Measurements from ENCODE around the gene MRPS35. TPM values are rescaled to one million over a fixed set of nuclear protein-coding genes. Genes with fewer than 3 reads are reported as not detected.
"Not testable (repeated sequence)": the region's sequence is repeated elsewhere in the genome, so short reads cannot be mapped to it uniquely, and the experiment has no call there.

MRPS35 gene
- total and polyA plus RNA-seq, 2 experiments from 2014 or later = 58.1 to 58.7 TPM

DNA sequence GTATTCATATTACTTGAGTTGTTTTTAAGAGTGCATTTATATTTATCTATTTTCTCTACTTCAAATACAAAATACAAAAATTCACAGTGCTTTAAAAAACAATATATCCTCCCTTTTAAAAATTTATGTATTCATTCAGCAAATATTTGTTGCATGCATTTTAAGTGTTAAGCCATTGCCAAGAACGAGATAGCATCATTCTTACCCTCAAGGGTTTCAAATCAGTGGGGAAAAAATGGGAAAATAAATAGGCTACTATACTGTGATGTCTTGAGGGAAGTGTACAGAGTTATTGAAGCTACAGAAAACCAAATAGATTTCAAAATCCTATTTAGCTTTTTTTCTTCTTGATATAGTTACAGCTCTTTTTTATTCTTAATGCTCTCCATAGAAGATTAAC, 23.2 kb downstream of the MRPS35 start (continued):
- TF ChIP-seq CREB1 (CRISPR knock-in tag; IDR thresholded peaks at IDR 0.05; ENCODE audit: low read depth) (no peak), JUNB (IDR thresholded peaks at IDR 0.05; ENCODE audit: unreplicated experiment) (no peak)
- TF ChIP-seq, protein P1, sequence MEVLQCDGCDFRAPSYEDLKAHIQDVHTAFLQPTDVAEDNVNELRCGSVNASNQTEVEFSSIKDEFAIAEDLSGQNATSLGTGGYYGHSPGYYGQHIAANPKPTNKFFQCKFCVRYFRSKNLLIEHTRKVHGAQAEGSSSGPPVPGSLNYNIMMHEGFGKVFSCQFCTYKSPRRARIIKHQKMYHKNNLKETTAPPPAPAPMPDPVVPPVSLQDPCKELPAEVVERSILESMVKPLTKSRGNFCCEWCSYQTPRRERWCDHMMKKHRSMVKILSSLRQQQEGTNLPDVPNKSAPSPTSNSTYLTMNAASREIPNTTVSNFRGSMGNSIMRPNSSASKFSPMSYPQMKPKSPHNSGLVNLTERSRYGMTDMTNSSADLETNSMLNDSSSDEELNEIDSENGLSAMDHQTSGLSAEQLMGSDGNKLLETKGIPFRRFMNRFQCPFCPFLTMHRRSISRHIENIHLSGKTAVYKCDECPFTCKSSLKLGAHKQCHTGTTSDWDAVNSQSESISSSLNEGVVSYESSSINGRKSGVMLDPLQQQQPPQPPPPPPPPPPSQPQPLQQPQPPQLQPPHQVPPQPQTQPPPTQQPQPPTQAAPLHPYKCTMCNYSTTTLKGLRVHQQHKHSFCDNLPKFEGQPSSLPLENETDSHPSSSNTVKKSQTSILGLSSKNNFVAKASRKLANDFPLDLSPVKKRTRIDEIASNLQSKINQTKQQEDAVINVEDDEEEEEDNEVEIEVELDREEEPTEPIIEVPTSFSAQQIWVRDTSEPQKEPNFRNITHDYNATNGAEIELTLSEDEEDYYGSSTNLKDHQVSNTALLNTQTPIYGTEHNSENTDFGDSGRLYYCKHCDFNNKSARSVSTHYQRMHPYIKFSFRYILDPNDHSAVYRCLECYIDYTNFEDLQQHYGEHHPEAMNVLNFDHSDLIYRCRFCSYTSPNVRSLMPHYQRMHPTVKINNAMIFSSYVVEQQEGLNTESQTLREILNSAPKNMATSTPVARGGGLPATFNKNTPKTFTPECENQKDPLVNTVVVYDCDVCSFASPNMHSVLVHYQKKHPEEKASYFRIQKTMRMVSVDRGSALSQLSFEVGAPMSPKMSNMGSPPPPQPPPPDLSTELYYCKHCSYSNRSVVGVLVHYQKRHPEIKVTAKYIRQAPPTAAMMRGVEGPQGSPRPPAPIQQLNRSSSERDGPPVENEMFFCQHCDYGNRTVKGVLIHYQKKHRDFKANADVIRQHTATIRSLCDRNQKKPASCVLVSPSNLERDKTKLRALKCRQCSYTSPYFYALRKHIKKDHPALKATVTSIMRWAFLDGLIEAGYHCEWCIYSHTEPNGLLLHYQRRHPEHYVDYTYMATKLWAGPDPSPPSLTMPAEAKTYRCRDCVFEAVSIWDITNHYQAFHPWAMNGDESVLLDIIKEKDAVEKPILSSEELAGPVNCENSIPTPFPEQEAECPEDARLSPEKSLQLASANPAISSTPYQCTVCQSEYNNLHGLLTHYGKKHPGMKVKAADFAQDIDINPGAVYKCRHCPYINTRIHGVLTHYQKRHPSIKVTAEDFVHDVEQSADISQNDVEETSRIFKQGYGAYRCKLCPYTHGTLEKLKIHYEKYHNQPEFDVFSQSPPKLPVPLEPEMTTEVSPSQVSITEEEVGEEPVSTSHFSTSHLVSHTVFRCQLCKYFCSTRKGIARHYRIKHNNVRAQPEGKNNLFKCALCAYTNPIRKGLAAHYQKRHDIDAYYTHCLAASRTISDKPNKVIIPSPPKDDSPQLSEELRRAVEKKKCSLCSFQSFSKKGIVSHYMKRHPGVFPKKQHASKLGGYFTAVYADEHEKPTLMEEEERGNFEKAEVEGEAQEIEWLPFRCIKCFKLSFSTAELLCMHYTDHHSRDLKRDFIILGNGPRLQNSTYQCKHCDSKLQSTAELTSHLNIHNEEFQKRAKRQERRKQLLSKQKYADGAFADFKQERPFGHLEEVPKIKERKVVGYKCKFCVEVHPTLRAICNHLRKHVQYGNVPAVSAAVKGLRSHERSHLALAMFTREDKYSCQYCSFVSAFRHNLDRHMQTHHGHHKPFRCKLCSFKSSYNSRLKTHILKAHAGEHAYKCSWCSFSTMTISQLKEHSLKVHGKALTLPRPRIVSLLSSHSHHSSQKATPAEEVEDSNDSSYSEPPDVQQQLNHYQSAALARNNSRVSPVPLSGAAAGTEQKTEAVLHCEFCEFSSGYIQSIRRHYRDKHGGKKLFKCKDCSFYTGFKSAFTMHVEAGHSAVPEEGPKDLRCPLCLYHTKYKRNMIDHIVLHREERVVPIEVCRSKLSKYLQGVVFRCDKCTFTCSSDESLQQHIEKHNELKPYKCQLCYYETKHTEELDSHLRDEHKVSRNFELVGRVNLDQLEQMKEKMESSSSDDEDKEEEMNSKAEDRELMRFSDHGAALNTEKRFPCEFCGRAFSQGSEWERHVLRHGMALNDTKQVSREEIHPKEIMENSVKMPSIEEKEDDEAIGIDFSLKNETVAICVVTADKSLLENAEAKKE (CRISPR knock-in tag; IDR thresholded peaks at IDR 0.05) = no peak
- TF ChIP-seq, protein P2, sequence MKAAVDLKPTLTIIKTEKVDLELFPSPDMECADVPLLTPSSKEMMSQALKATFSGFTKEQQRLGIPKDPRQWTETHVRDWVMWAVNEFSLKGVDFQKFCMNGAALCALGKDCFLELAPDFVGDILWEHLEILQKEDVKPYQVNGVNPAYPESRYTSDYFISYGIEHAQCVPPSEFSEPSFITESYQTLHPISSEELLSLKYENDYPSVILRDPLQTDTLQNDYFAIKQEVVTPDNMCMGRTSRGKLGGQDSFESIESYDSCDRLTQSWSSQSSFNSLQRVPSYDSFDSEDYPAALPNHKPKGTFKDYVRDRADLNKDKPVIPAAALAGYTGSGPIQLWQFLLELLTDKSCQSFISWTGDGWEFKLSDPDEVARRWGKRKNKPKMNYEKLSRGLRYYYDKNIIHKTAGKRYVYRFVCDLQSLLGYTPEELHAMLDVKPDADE (IDR thresholded peaks at IDR 0.05) = no peak

DNA sequence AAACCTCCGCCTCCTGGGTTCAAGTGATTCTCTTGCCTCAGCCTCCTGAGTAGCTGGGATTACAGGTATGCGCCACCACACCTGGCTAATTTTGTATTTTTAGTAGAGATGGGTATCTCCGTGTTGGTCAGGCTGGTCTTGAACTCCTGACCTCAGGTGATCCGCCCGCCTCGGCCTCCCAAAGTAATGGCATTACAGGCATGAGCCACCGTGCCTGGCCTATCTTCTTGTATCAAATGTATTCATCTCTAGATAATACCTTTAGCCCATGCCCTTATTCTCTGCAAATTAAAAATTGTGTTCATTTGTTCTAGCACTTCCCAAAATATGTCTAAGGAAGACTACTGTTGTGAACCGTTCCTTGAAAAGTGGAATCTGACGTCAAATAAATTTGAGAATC, 23.7 kb downstream of the MRPS35 start:
- not testable (repeated sequence) for H3K27ac ChIP-seq (ENCODE audit: low read depth); H3K27ac Mint-ChIP-seq; DNase-seq (ENCODE audit: low spot score); H3K4me1 ChIP-seq (ENCODE audit: insufficient read depth); H4K20me1 ChIP-seq (replicated peaks; ENCODE audit: insufficient read depth); H3K9me3 Mint-ChIP-seq; H2AFZ ChIP-seq; H3K4me3 Mint-ChIP-seq; H3K4me2 ChIP-seq; H3K27me3 Mint-ChIP-seq (ENCODE audit: insufficient read depth, low read depth, poor library complexity); H3K27me3 ChIP-seq (ENCODE audit: insufficient read depth); H3K79me2 ChIP-seq (replicated peaks; ENCODE audit: insufficient read depth); H3K4me3 ChIP-seq; H3K4me1 Mint-ChIP-seq; H3F3A ChIP-seq (replicated peaks; ENCODE audit: low read depth); H3K9me2 ChIP-seq (ENCODE audit: insufficient read depth); ATAC-seq
- peaks cover 30% of the 10 kb centered on the region for H3K36me3 Mint-ChIP-seq (ENCODE audit: low read depth)
- H3K36me3 ChIP-seq (ENCODE audit: insufficient read depth) = peaks cover 21% of the 10 kb centered on the region
